ENCODE measurements around the gene SMIM20.

SMIM20 gene

GRCh38 chr4:25953740-25954139 lies 39.7 kb downstream of the SMIM20 start:
- no peak for DNase-seq (ENCODE audit: low read depth in 2 of 2, low spot score in 1 of 2)

DNA sequence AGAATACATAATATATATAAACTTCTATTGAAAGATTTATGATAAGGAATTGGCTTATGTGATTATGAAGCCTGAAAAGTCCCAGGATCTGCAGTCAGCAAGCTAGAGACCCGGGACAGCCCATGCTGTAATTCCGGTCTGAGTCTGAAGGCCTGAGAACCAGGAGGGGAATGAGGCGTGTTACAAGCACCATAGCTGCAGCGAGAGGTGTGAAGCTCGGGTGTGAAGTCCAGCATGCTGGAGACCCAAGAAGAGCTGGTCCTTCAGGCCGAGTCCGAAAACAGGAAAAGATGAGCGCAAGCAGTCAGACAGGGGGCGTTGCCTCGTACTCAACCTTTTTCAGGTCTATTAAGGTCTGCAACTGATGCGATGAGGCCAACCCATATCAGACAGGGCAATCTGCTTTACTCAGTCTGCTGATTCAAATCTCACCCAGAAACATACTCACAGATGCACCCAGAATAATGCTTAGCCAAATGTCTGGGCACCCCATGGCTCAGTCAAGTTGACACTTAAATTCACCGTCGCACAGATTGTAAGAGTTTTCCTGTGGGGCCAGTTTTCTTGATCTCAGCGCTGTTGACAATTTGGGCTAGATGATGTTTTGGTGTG lies 40.4 kb downstream of the SMIM20 start:
- no peak for DNase-seq (ENCODE audit: low read depth in 2 of 2, low spot score in 1 of 2)

GRCh38 chr4:25955705-25956104 lies 41.7 kb downstream of the SMIM20 start:
- no peak for DNase-seq (ENCODE audit: low read depth in 2 of 2, low spot score in 1 of 2)

GRCh38 chr4:25956260-25956659 lies 42.2 kb downstream of the SMIM20 start:
- no peak for DNase-seq (ENCODE audit: low read depth in 2 of 2, low spot score in 1 of 2)

DNA sequence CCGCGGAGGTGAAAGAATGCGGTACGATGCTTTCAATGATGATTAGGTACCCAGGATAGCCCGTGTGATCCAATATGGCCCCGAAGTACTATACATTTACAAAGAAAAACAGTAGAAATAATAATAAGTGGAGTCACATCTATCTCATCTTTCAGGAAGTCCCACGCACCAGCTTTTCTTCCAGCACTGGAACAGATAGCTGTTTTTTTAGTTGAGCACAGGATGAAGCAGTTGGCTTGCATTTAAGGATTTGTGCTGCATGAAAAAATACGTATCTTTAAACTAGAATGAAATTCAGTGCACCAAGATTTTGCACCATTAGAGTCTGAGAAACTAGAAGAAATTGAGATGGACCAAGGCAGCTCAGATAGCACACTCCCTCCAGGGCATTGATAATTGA lies 44.1 kb downstream of the SMIM20 start:
- no peak for DNase-seq (ENCODE audit: low read depth in 2 of 2, low spot score in 1 of 2)

DNA sequence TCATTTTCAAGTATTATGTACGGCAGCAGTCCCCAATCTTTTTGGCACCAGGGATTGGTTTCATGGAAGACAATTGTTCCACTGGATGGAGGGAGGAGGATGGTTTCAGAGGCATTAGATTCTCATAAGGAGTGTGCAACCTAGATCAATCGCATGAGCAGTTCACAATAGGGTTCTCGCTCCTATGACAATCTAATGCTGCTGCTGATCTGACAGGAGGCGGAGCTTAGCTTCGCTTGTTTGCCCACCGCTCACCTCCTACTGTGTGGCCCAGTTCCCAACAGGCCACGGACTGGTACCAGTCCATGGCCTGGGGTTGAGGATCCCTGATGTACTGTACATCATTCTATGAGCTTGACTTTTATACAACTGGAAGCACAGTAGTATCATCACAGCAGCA lies 48.4 kb downstream of the SMIM20 start:
- no peak for DNase-seq (ENCODE audit: low read depth in 2 of 2, low spot score in 1 of 2)

DNA sequence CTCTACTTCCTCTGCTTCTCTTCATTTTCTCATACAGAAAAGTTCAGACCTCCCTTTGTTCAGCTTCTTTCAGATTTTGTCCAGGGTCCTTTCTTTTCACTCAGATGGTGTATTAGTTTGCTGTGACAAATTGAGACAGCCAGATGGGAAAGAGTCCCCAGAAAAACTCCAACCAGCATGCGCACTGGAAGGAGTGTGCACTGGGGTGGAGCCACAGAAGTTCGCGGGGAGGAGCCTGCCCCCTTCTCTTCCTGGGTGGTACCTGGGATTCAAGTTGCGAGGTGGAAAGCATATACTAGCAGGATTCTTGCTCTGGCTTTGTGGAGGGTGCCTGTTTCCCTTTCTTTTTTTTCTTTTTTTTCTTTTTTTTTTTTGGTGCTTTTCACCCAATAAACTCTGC lies 51.6 kb downstream of the SMIM20 start:
- no peak for DNase-seq (ENCODE audit: low read depth in 2 of 2, low spot score in 1 of 2)

- DNase-seq (ENCODE audit: low read depth in 2 of 2, low spot score in 1 of 2): no peak
These were observed 52.2 kb downstream of the SMIM20 start for GRCh38 chr4:25966171-25966570.

- DNase-seq (ENCODE audit: low read depth in 2 of 2, low spot score in 1 of 2): no peak
These were observed 55.5 kb downstream of the SMIM20 start for GRCh38 chr4:25969374-25970155.

DNA sequence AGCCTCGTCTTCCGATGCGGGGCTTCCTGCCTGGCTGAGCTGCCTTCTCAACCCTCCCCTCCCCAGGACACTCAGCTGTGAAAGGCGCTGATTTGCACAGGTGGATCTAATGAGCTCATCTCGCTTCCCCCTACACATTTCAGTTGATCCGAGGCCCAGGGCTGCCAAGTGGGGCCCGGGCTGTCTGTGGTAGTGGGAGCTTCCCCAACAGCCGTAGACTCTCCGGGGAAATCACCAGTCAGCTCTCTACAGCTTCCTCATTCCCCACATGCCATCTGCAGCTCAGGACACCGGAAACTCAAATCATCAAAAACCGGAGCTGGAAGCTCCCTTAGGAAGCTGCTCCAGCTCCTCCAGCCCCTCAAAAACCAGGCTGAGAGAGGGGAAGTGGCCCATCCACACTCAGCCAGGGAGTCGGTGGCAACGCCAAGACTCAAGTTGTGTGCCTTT lies 56.2 kb downstream of the SMIM20 start:
- DNase-seq (ENCODE audit: low read depth in 2 of 2, low spot score in 1 of 2): no peak

DNA sequence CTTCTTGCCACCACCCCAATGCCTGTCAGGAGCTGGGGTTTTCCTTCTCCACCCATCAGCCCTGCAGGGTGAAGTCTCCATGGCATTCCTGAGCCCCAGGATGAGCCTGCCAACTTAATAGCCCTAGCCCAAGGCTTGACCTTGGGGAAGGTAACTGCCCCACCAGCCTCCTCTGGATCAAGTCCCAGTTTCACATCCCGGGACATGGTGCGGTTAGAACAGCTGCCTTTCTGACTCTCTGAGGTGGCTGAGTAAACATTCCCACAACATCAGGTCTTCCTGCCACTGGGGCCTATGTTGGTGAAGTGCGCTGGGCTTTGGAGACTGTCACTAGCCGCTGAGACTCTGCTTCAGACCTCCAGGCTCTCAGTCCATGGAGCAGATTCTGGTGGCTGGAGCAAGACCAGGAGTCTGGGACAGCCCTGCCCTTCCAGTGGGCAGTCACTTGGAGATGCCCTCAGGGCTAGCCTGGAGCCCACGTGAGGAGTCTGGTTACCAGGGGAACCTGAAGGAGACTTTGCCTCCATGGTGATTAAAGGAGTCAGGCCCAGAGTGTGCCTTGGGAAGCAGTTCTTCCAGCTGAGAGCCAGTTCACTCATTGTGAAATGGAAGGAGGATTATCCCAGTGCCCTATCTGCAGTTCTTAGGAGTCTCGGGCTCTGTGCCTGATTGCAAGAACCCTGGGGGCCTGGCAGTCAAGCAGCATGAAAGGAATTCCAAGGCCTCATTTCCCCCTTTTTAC lies 56.8 kb downstream of the SMIM20 start:
- no peak for DNase-seq (ENCODE audit: low read depth in 2 of 2, low spot score in 1 of 2)

DNA sequence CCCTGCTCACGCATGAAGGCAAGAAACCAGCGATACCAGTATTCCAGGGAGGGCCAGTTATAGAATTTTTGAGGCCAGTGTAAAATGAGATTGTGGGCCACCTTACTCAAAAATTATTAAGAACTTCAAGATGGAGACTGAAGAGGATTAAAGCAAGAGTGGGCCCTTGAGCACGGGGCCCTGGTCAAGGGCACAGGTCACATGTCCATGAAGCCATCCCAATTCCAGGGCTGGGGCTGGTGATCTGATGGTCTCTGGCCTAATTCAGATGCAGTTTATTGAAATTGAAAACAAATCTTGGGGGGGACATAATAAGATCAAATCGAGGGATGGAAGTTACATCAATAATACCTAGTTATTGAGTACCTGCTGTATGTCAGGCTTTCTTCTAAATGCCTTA lies 58.3 kb downstream of the SMIM20 start:
- DNase-seq (ENCODE audit: low read depth in 2 of 2, low spot score in 1 of 2): no peak

DNA sequence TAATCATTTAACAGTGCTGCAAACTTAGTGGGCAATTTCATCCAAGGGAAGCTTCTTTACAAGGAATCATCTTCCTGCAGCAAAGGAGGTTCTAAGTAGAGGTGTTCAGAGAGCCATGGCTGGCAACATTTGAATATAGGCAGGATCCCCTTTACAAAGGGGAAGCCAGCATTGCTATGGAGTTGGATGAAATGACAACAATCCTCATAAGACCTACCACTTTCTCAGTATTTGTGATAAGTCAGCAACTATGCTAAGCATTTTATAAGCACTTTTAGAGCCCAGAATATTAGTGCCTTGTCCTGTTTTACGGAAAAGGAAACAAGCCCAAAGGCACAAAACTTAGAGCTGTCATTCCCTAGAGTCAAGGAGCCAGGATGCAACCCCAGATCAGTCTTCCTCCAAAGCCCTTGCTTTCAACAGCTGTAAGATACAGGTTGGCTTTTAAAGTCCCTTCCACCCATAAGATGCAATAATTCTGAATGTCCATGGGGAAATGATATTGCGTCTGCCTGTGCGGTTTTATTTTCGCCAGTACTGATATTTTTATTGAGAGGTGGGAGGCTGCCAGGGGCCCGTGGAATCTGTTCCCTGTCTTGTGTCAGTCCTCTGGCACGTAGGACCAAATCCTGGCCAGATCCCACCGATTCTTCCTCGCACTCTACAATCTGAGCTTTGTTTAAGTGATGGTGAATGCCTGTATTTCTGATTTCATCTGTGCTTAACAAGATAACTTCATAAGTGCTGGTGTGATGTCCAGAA lies 59.1 kb downstream of the SMIM20 start:
- no peak for DNase-seq (ENCODE audit: low read depth in 2 of 2, low spot score in 1 of 2)

DNA sequence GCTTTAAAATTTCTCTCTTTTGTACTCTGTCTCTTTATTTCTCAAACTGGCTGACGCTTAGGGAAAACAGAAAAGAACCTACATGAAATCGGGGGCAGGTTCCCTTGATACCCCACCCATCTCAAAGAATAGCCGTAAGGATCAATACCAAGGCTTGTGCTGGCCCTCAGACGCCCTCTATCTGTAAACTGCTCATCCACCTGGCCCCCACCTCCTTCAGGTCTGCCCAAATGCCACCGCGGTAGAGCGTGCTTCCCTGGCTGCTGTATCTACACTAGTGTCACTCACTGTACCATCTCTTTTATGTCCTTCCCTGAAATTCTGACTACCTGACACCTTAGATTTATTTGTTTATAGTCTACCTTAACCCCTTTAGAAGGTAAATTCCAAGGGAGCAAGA lies 62.8 kb downstream of the SMIM20 start:
- DNase-seq (ENCODE audit: low read depth in 2 of 2, low spot score in 1 of 2): no peak

- no peak for DNase-seq (ENCODE audit: low read depth in 2 of 2, low spot score in 1 of 2)
These were observed 63.6 kb downstream of the SMIM20 start for GRCh38 chr4:25977397-25978170.

DNA sequence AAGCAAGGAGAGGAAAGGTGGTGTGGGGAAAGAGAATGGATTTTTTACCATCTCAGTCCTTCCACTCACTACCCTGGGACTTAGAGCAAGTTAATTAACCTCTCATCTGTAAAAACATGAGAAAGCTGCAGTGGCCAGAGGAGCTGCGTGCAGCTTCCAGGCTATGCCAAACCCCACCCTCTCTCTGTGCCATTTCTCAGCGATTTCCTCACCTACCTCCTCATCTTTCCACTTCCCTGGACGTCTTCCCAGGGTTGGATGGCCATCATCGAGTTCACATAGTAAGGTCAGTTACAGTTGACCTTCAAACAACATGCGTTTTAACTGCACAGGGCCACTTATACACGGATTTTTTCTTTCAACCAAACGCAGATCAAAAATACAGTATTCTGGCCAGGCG lies 64.3 kb downstream of the SMIM20 start:
- DNase-seq (ENCODE audit: low read depth in 2 of 2, low spot score in 1 of 2): no peak

Measured in stimulated activated CD8-positive, alpha-beta memory T cell treated with anti-CD3 and anti-CD28 coated beads, Interleukin-4, amount 100 ng/mL, for 4 hours (primary cell).